ENCODE measurements around the gene ADTRP. TPM values are rescaled to one million over a fixed set of nuclear protein-coding genes. Genes with fewer than 3 reads are reported as not detected.

The ADTRP gene
- total RNA-seq, 1 donor from 2014 or later = 0.72 TPM

DNA sequence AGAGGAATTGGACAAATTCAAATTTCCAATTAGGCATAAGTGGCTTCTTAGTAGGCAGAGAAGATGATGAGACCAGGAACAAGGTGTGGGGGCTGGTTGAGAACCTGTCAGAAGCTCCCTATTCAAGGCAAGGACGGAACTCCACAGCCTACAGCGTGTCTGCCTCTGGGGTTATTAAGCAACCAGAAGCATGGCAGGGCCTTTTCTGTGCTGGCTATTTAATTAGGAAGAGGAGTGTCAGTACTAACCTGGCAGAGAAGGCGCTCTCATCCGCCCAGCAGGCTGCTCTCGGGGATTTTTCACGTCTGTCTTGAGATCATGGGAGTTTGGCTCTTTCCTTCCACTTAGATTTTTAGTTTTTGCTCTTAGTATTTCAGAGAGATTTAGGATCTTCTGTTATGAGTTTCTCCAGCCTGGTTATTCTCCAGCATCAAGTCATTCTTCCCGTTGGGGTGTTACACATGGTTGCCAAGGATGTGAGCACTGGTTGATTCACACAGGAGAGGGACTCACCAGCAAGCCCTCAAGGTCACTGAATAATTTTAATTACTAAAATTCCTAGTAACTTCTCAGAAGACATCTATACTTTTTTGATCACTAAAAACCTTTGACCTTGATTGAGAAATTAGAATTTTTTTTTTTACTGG, 23.9 kb downstream of the ADTRP start:
- no peak for ATAC-seq

DNA sequence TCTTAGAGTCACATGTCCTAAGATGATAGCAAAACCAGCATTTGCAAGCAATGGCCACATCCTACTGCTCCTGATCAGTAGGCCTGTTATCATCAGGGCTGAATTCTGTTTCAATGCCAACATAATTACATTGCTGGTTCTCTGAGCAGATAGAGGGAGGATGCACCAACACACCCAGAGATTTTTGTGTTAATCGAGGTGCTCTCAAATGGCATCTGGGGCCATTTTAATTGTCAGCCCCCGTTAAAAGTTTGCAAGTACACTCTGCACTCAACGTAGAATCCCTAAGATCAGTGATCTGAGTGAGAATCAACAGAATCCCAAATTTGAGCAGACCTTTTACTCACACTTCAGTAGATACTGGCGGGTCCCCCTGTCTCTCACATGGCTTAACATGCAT, 24.8 kb downstream of the ADTRP start:
- no peak for ATAC-seq

DNA sequence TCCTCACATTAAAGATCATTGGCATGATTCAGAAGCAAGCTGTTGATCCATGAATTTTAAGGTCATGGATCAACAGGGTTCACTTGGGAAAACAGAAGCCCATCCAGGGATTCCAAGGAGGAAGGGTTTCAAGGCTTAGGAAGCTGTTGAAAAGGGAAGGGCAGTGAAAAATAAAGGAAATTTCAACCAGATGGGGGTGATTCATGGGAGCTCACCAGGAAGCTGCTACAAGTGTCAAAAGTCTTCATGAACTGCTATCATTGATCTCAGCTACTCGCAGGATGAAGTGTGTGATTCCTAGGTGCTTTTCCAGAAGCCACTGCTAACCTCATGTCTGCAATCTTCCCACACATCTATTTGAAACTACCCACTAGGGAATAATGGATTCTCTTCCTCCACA, 26.2 kb downstream of the ADTRP start:
- no peak for ATAC-seq

DNA sequence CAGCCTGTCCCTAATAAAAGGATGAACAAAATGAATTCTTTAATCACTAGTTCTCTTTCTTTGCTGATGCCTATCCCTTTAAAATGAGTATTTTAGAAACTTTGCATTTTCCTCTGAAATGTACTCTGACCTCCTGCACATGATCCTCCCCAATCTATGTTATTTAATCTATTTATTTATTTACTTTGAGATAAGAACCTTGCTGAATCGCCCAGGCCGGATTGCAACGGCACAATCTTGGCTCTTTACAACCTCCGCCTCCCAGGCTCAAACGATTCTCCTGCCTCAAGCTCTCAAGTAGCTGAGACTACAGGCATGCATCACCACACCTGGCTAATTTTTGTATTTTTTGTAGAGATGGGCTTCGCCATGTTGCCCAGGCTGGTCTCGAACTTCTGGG, 27.9 kb downstream of the ADTRP start:
- ATAC-seq = no peak

DNA sequence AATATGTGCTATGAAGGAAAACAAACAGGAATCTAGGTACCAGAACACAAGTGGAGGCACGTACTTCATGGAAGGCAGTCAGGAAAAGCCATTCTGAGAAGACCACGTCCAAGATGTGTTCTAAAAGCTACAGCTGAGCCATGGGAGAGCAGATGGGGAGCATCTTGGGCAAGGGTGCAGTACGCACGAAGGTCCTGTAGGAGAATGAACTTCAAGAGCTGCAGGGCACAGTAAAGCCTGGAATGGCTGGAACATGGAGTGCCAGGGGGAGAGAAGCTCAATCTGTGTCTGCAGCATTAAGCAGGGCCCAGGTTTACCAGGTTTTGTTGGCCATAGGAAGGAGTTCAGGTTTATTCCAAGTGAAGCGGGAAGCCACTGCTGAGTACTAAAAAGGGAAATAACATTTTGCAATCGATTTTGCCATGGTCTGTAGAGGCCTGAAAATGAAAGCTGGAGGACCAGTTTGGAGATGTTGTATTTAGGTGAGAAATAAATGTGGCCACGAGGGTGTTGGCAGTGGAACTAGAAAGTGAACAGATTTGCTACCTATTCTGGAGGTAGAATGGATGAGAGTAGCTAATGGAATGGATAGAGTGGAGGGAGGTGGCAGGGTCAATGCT, 29.9 kb downstream of the ADTRP start:
- no peak for ATAC-seq

DNA sequence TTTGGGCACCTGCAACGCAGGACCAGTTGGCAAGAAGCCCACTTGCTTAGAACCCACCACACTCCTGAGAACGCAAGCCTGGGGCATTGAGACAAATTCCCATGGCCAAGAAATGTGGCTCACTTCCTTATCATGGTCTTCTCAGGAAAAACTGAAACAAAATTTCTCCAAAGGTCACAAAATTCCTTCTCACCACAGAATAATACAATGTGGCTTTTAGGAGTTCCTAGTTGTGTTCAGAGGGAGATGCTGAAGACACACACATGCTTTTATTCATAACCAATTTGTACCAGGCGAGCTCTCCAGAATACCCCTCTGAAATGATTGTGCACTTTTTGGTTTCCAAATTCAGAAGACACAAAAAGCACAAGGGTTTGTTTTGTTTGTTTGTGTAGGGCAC, 31.6 kb downstream of the ADTRP start:
- no peak for ATAC-seq

DNA sequence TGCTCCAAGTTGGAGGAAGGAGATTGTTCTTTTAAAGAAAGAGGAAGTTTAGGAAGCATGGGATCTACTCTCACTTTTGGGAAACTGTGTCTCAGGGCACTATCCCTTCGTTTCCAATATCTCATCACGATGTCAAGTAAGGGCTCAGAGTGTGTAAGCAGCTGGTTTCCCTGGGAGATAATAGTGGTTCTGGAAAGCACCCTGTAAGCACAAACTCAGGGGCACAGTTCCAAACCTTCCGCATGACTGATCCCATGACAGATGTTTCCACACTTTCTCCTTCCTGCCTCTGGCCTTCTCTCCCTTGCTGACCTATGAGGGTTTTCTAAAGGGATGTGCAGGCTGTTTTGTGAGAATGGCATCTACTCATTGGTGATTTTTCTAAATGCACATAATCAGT, 33.9 kb downstream of the ADTRP start:
- ATAC-seq = peak; percentile 35

DNA sequence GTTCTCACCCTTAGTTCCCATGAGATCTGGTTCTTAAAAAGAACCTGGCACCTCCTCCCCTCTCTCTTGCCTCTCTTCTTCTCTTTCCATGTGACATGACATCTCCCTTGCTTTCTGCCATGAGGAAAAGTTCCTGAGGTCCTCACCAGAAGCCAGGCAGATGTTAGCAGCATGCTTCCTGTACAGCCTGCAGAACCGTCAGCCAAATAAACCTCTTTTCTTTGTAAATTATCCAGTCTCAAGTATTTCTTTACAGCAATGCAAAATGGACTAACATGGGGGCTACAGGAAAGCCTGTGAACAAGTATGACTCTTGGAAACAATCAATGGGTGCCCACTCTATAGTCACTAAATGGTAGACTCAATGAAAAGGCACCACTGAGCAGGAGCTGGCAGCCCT, 34.5 kb downstream of the ADTRP start:
- no peak for ATAC-seq

DNA sequence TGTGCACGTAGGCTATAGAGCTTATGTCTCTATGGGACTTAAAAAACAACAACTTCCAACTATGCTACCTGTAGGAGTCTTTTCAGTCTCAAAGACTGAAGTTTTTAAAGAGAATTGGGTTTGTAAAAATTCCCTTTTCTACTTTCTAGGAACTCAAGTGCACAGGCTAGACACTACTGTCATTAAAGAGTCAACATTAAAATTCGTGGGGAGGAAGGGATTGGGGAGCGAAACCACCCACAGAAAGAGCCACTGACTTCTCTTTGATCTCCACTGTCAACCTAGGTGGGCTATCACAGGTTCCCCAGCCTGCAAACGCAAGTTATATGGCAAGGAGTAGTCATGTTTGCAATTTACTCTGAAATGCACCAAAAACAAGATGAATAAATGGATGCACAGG, 37.7 kb downstream of the ADTRP start:
- no peak for ATAC-seq

DNA sequence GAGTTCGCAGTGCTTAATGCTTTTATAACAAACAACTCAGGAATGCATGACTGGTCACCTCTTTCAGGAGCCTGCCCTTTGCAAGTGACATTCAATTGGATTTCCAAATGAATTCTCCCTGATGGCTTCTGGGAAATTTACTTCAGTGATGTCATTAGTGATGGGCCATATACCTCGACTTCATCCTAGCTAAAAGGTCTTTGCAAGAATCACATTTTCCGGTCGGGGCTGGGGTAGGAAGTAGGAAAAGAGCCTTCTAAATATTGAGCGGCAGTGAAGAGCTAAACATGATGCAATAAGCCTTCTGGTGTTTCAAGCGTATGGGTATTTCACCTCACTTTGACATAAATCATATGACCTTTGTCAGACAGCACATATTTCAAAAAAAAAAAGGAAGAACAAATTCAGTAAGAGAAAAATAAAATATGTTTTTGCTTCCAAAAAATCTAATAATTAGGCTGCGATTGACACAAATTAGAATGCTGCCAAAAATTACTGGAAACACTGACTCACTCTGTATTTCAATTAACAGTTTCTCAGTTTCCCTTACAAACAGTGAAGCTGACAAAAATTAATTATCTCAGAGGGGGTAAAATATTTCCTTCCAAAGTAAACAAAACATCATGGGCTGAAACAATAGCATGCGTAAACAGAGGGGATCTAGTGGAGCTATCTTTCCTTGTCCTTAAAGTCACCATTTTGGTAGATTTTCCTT, 39.8 kb downstream of the ADTRP start:
- ATAC-seq = no peak

DNA sequence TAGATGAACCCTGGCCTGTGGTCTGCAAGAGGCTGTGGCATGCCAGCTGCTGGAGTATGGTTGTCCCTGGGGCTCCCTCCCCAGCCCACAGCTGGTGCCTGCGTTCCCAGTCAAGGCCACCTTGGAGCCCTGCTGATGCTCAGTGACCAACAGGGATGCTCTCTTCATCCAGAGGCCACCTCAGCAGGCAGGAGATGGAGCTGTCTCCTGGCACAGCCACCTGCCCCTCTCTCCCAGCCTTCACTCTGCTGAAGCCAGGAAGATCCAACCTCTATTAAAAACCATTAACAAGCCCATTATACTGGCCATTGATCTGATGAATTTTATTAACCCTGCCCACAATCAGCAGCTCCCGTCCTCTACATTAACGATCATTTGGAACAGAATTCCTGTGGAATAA, 40.4 kb downstream of the ADTRP start:
- no peak for ATAC-seq

DNA sequence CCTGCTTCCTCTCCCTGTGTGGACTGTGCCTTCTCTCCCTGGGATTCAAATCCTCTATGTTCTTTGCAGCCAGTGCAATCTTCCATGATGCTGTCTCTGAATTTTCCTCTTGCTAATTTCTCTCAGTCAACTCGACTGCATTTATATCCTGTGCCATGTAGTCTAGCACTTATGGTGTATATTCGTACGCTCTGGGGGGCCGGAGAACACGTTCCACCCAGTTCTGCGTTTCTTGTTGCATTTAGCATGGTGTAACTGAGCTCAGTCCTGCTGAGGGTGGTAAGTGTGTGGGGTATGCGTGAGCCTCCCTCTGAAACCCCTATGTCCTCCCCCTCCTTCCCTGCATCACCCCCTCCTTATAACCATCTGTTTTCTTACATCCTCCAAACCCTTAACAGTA, 42.0 kb downstream of the ADTRP start:
- ATAC-seq = no peak

DNA sequence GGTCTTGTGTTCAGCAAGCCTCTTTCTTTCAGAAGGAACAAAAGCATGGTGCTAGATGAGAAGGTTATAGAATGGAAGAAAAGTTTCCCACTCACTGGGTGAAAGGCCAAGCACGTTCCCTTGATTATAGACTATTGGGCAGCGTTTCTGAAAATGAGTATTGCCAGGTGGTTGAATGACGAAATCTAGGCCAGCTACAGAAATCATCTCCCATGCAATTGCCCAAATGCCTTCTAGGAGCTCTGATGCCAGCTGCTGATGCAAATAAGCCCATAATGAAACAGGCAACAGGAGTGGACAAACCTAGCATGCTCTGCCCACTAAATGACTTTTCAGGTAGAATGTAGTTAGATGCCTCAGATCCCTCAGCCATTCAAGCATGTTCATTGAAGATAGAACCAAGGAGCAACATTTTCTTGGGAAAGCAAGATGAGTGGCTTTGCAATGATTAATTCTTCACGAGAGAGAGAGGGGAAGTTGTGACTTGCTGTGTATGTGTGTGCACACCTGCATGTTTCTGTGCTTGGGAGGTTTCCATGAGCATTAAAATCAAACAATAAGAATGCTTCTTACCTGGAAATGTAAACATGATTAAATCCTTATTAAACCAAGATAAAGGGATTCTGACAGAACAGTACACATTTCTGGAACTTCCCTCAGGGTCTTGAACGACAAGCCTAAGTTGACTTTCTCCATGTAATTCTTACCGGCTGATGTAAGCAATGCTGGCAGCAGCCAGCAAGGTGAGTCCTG, 43.6 kb downstream of the ADTRP start:
- ATAC-seq = peak; percentile 79

DNA sequence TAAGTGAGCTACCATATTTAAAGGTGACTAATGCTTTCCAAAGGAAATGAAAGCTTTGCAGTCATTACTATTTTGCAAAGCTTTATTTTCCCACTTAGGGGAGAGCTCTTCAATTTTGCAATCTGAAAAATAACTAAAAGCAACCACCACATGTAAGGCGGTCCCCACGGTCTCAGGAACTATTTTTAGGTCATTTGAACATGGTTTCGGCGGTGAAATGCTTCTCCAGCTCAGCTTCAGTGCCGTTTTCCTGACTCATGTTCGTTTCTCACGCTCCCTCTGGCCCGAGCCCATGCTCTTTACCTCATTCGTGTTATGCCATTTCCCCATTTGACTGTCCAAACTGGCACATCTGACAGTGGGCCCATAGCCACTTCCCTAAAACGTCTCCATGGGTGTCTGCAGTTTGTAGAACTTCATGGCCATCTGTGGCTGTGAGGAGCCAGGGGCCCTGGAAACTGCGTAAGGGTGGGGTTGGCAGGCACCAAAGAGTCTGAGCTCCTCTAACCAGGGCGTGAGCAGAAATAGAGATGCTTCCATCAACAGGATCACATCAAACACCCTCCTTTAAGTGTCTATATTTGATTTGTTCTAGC, 46.5 kb downstream of the ADTRP start:
- ATAC-seq = no peak

DNA sequence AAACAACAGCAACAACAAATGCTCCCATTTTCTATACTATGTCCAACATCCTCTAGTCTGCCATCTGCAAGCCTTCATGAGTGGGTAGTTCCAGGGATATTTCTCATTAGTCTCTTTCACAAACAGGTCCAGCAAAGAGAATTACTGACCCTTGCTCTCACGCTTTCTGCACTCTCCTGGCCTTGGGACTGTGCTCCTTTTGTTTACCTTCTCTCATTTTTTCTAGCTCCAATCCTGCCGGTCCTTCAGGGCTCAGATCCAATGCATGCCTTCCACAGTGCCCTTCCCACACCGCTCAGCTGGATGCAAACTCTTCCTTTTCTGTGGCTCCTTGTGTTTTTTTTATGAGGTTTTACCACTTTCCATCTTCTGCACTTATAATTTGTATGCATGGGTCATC, 47.2 kb downstream of the ADTRP start:
- ATAC-seq = no peak

DNA sequence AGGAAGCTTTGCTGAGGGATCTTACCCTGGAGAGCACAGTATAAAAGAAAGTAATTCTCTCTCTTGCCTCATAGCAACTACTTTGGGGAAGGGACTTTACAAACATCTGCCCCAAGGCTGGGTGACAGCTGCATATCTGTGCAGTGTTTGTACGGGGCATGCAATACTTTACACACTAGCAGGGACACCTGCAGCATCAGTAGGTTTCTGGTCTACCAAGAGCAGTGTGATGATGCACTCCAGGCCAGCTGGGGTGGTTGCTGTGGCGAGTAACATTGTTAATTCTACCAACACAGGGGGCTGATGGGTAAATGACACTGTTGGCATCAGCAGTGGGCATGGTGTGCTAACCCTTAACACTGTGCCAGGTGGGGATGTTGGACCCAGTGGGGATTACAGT, 48.0 kb downstream of the ADTRP start:
- ATAC-seq = no peak

DNA sequence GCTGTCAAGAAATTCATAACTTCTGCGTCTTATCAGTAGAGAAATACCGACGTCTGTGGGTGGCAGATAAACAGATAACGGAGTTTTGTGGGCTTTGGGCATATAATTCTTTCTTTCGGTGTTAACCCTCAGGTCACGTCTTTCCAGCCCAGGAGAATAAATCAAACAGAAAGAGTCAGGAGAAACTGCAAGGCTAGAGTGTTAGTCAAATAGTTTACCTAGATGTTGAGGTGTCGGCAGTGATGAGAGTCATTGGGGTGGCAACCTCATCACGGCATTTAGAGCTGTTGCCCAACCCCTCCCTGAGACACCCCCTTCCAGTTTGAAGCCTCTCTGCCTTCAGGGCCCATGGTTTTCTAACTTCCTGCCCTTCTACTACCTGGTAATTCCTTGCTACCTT, 49.5 kb downstream of the ADTRP start:
- ATAC-seq = no peak

DNA sequence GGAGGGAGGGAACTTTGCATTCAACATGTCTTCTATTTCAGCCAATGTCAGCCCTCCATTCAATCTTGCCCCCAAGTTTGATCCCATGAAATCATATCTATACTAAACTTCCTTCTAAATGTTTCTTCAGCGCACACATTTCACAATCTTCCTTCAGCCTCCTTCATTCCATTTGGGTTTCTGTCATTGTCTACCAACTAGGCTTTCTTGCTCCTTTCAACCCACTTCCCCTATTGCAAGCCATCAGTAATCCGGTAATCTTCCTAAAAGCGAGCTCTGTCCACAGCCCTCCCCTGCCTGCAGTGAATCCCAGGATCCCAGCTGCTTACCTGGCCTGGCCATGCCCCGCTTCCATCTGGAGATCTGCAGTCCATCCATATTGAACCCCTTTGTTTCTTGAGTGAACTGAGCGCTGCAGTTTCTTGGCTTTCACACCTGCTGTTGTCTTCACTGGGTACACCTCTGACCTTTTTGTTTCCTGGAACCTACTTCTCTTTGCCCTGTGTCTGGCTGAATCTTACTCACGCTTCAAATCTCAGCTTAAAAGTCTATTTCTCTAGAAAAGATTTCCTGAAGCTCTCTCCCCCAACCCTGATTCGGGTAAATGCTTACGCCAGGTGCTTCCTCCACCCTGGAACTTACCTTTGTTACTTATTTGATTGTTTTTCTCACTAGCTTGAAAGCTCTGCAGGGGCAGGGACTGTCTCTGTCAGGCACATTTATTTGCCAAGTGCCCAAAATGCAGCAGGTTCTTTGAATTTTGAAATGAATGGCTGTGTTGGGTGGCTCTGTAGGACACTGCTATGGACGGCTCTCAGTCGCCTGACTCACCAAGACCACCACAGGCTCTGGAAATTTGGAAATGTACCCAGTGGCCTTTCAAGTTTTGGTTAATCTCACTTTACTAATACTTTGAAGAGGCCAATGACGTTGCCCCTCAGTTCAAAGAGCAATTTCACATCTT, 50.3 kb downstream of the ADTRP start:
- ATAC-seq = no peak

DNA sequence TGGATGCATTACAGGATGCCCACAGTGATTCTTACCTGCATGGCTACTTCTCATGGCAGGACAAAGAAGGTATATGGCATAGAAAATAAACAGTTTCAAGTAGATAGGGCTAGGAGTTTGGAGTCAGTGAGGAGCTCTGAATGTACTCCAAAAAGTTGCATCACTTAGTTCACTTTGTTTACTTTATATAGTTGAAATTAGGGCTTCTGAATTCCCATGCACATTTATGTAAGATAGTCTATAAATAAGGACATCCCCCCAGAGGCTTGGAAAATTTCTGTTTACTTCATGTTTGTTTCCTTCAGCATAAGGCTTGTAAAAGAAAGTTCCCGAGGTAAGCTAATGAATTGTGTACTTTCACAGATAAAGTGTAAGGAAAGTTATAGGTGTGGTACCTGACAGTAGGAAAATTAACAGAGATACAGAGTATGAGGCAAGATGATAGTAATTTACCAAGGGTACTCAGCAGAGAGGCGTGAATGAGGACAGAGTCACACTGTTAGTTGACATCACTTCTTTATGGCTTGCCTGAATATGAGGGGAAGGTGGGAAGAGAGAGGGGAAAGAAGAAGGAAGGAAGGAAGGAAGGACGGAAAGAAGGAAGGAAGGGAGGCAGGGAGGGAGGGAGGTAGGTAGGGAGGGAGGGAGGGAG, 51.1 kb downstream of the ADTRP start:
- ATAC-seq = no peak

DNA sequence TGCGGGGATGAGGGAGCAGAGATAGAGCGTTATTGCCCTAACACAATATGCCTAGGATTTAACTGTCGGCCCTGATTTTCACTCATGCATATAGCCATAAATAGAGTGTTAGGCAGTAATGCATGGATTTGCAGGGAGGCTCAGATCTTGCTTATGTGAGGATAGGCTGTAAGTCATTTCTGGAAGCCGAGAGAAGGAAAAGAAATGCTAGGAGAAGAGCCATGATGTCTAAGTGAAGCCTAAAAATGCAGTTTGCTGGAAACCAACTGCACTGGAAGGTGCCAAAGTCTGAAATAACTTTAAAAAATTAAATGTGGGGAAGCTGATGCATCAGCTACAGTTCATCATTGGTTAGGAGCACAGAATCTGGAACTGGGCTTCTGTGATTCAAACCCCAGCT, 54.3 kb downstream of the ADTRP start:
- ATAC-seq = no peak

All from esophagus mucosa (tissue), 1 donor.